Measurements from ENCODE around the gene GRAMD1B.

DNA sequence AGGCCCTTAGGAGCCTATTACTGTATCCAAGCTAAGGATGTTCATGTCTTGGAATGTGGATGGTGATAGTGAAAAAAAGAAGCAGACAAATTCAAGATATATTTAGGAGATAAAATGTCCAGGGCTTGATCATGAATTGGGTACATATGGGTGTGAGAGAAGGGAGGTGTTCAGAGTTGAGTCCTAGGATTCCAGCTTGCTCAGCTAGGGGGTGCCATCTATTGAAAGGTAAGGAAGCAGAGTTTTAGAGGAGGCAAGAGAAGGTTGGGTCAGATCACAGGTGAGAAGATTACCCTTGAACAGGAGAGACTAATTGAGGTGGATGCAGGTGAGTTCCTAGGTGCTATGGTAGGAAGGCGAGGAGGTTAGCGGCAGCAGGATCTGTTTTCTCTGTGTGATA lies 60.5 kb downstream of the GRAMD1B start:
- TF ChIP-seq, protein P1, sequence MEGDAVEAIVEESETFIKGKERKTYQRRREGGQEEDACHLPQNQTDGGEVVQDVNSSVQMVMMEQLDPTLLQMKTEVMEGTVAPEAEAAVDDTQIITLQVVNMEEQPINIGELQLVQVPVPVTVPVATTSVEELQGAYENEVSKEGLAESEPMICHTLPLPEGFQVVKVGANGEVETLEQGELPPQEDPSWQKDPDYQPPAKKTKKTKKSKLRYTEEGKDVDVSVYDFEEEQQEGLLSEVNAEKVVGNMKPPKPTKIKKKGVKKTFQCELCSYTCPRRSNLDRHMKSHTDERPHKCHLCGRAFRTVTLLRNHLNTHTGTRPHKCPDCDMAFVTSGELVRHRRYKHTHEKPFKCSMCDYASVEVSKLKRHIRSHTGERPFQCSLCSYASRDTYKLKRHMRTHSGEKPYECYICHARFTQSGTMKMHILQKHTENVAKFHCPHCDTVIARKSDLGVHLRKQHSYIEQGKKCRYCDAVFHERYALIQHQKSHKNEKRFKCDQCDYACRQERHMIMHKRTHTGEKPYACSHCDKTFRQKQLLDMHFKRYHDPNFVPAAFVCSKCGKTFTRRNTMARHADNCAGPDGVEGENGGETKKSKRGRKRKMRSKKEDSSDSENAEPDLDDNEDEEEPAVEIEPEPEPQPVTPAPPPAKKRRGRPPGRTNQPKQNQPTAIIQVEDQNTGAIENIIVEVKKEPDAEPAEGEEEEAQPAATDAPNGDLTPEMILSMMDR (IDR thresholded peaks at IDR 0.05), result no peak
- TF ChIP-seq POLR2A (IDR thresholded peaks at IDR 0.05), result no peak
